Stimulated activated CD8-positive, alpha-beta memory T cell treated with anti-CD3 and anti-CD28 coated beads, Interleukin-15, amount 100 ng/mL, for 1 hour (primary cell): Measurements from ENCODE around the gene SERINC5.
"Not testable (repeated sequence)": the region's sequence is repeated elsewhere in the genome, so short reads cannot be mapped to it uniquely, and the experiment has no call there.

Source experiments
- DNase-seq: peaks from one replicate; pipeline ENCODE4 v3.0.0-alpha.2; 2020; ENCODE audit warnings: low read depth

The SERINC5 gene

GRCh38 chr5:80094236-80094738, 161.6 kb downstream of the SERINC5 start:
- no peak for DNase-seq

GRCh38 chr5:80093796-80094195, 162.1 kb downstream of the SERINC5 start:
- DNase-seq = no peak

GRCh38 chr5:80092486-80093107, 163.3 kb downstream of the SERINC5 start:
- no peak for DNase-seq

- DNase-seq = not testable (repeated sequence)
Measured at GRCh38 chr5:80091792-80092192, 164.1 kb downstream of the SERINC5 start.

GRCh38 chr5:80090884-80091166, 165.0 kb downstream of the SERINC5 start:
- no peak for DNase-seq

- DNase-seq = no peak
Measured at GRCh38 chr5:80083101-80083890, 172.6 kb downstream of the SERINC5 start.

- no peak for DNase-seq
Measured at GRCh38 chr5:80082731-80083100, 173.1 kb downstream of the SERINC5 start.

GRCh38 chr5:80082281-80082680, 173.6 kb downstream of the SERINC5 start:
- no peak for DNase-seq

GRCh38 chr5:80078921-80079320, 176.9 kb downstream of the SERINC5 start:
- no peak for DNase-seq

GRCh38 chr5:80077051-80077714, 178.7 kb downstream of the SERINC5 start:
- no peak for DNase-seq

GRCh38 chr5:80076131-80077050, 179.5 kb downstream of the SERINC5 start:
- DNase-seq = no peak

GRCh38 chr5:80072103-80073073, 183.5 kb downstream of the SERINC5 start:
- DNase-seq = no peak

GRCh38 chr5:80071510-80072021, 184.3 kb downstream of the SERINC5 start:
- DNase-seq = no peak

- no peak for DNase-seq
Measured at GRCh38 chr5:80070338-80071056, 185.4 kb downstream of the SERINC5 start.

GRCh38 chr5:80069918-80070318, 185.9 kb downstream of the SERINC5 start:
- no peak for DNase-seq

GRCh38 chr5:80069251-80069800, 186.5 kb downstream of the SERINC5 start:
- DNase-seq = no peak

GRCh38 chr5:80068775-80069174, 187.1 kb downstream of the SERINC5 start:
- no peak for DNase-seq

GRCh38 chr5:80068246-80068636, 187.6 kb downstream of the SERINC5 start:
- no peak for DNase-seq

GRCh38 chr5:80067531-80068245, 188.2 kb downstream of the SERINC5 start:
- no peak for DNase-seq
